ENCODE data around the gene TMEM72.

TMEM72 gene

DNA sequence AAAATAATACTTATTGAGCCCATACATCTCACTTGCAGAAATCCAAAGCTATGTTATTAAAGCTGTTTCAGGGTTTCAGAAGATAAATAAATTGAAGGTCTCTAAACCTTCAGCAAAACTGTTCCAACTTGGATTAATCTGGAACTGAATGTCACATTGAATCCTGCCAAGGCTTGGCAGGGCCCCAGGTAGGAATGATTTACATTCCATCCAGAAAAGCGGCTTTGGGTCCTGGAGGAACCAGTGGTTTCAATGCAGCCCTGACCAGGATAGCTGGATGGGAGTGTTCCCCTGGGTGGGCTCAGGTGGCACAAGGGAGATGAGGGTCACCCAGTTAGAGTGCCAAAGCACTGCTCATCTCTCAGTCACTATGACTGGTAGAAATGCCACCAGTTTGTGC lies 37.0 kb upstream of the TMEM72 start:
- Histone ChIP-seq H3K4me2 (ENCODE audit: low read depth, low read length, poor library complexity, severe bottlenecking) (no peak overlapping the region), H3K9me3 (ENCODE audit: insufficient read depth, low read depth, low read length) (no peaks in the 10 kb centered on the region), H3K9ac (ENCODE audit: low read depth, low read length, poor library complexity, severe bottlenecking) (no peak overlapping the region), H3F3A (ENCODE audit: low read depth) (no peaks in the 10 kb centered on the region), H4K20me1 (ENCODE audit: insufficient read depth, low read length, poor library complexity, severe bottlenecking) (no peaks in the 10 kb centered on the region), H3K4me3 (ENCODE audit: low read length, poor library complexity, severe bottlenecking) (no peak overlapping the region), H2AFZ (ENCODE audit: low read length) (no peak overlapping the region), H3K36me3 (ENCODE audit: insufficient read depth, low read length) (no peaks in the 10 kb centered on the region), H3K4me1 (ENCODE audit: insufficient read depth, low read length, poor library complexity, severe bottlenecking) (no peaks in the 10 kb centered on the region), H3K79me2 (ENCODE audit: insufficient read depth, low read length) (no peaks in the 10 kb centered on the region), H3K27me3 (ENCODE audit: insufficient read depth, low read length, poor library complexity, severe bottlenecking) (no peaks in the 10 kb centered on the region), H3K9me2 (replicated peaks; ENCODE audit: low read depth, low read length) (no peaks in the 10 kb centered on the region)
- TF ChIP-seq, protein P1, sequence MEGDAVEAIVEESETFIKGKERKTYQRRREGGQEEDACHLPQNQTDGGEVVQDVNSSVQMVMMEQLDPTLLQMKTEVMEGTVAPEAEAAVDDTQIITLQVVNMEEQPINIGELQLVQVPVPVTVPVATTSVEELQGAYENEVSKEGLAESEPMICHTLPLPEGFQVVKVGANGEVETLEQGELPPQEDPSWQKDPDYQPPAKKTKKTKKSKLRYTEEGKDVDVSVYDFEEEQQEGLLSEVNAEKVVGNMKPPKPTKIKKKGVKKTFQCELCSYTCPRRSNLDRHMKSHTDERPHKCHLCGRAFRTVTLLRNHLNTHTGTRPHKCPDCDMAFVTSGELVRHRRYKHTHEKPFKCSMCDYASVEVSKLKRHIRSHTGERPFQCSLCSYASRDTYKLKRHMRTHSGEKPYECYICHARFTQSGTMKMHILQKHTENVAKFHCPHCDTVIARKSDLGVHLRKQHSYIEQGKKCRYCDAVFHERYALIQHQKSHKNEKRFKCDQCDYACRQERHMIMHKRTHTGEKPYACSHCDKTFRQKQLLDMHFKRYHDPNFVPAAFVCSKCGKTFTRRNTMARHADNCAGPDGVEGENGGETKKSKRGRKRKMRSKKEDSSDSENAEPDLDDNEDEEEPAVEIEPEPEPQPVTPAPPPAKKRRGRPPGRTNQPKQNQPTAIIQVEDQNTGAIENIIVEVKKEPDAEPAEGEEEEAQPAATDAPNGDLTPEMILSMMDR (conservative IDR thresholded peaks at IDR 0.05; ENCODE audit: low read length): no peak
- TF ChIP-seq EZH2phosphoT487 (IDR thresholded peaks at IDR 0.05; ENCODE audit: borderline replicate concordance): no peak

GRCh38 chr10:44878706-44879530 lies 32.2 kb upstream of the TMEM72 start:
- H3K4me2 ChIP-seq (ENCODE audit: low read depth, low read length, poor library complexity, severe bottlenecking): peak overlapping the region; percentile 42
- H4K20me1 ChIP-seq (ENCODE audit: insufficient read depth, low read length, poor library complexity, severe bottlenecking): no peaks in the 10 kb centered on the region
- H3K4me3 ChIP-seq (ENCODE audit: low read length, poor library complexity, severe bottlenecking): peak overlapping the region; percentile 38

DNA sequence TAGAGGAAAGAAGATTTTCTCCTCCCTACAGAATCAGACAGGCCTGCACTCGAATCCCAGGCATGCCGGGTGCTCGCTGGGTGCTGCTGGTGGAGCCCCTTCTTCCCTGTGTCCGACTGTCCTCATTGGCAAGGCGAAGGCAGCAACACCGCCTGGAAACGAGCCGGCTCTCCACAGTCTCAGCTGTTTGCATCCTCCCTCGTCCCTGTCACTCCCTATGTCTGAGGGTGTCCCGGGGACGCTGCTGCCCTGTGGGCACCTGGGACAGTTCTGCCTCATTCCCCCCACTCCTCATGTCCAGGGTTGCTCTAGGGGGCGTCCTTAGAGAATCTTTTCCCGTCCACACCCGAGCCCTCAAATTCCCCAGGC lies 31.6 kb upstream of the TMEM72 start:
- TF ChIP-seq EZH2phosphoT487 (IDR thresholded peaks at IDR 0.05; ENCODE audit: borderline replicate concordance): no peak
- TF ChIP-seq, protein P1 (conservative IDR thresholded peaks at IDR 0.05; ENCODE audit: low read length): no peak
- Histone ChIP-seq H3K9me2 (replicated peaks; ENCODE audit: low read depth, low read length) (no peaks in the 10 kb centered on the region), H2AFZ (ENCODE audit: low read length) (no peak overlapping the region), H3K9ac (ENCODE audit: low read depth, low read length, poor library complexity, severe bottlenecking) (peak overlapping the region; percentile 15), H3K27me3 (ENCODE audit: insufficient read depth, low read length, poor library complexity, severe bottlenecking) (no peaks in the 10 kb centered on the region), H3K36me3 (ENCODE audit: insufficient read depth, low read length) (no peaks in the 10 kb centered on the region), H3K9me3 (ENCODE audit: insufficient read depth, low read depth, low read length) (no peaks in the 10 kb centered on the region), H3K4me3 (ENCODE audit: low read length, poor library complexity, severe bottlenecking) (no peak overlapping the region), H3K4me1 (ENCODE audit: insufficient read depth, low read length, poor library complexity, severe bottlenecking) (peaks cover 20% of the 10 kb centered on the region), H3K4me2 (ENCODE audit: low read depth, low read length, poor library complexity, severe bottlenecking) (peak overlapping the region; percentile 42), H4K20me1 (ENCODE audit: insufficient read depth, low read length, poor library complexity, severe bottlenecking) (no peaks in the 10 kb centered on the region), H3F3A (ENCODE audit: low read depth) (no peaks in the 10 kb centered on the region), H3K79me2 (ENCODE audit: insufficient read depth, low read length) (no peaks in the 10 kb centered on the region)

More at GRCh38 chr10:44878706-44879530, 32.2 kb upstream of the TMEM72 start:
- Histone ChIP-seq H3K79me2 (ENCODE audit: insufficient read depth, low read length) (no peaks in the 10 kb centered on the region), H3K36me3 (ENCODE audit: insufficient read depth, low read length) (no peaks in the 10 kb centered on the region), H3K9ac (ENCODE audit: low read depth, low read length, poor library complexity, severe bottlenecking) (peak overlapping the region; percentile 15), H3K4me1 (ENCODE audit: insufficient read depth, low read length, poor library complexity, severe bottlenecking) (peaks cover 17% of the 10 kb centered on the region), H2AFZ (ENCODE audit: low read length) (no peak overlapping the region), H3K9me2 (replicated peaks; ENCODE audit: low read depth, low read length) (no peaks in the 10 kb centered on the region), H3K9me3 (ENCODE audit: insufficient read depth, low read depth, low read length) (no peaks in the 10 kb centered on the region), H3F3A (ENCODE audit: low read depth) (no peaks in the 10 kb centered on the region), H3K27me3 (ENCODE audit: insufficient read depth, low read length, poor library complexity, severe bottlenecking) (no peaks in the 10 kb centered on the region)
- TF ChIP-seq EZH2phosphoT487 (IDR thresholded peaks at IDR 0.05; ENCODE audit: borderline replicate concordance): no peak
- TF ChIP-seq, protein P1 (conservative IDR thresholded peaks at IDR 0.05; ENCODE audit: low read length): peak; percentile 49
